ENCODE measurements around the gene ASIC3.

DNA sequence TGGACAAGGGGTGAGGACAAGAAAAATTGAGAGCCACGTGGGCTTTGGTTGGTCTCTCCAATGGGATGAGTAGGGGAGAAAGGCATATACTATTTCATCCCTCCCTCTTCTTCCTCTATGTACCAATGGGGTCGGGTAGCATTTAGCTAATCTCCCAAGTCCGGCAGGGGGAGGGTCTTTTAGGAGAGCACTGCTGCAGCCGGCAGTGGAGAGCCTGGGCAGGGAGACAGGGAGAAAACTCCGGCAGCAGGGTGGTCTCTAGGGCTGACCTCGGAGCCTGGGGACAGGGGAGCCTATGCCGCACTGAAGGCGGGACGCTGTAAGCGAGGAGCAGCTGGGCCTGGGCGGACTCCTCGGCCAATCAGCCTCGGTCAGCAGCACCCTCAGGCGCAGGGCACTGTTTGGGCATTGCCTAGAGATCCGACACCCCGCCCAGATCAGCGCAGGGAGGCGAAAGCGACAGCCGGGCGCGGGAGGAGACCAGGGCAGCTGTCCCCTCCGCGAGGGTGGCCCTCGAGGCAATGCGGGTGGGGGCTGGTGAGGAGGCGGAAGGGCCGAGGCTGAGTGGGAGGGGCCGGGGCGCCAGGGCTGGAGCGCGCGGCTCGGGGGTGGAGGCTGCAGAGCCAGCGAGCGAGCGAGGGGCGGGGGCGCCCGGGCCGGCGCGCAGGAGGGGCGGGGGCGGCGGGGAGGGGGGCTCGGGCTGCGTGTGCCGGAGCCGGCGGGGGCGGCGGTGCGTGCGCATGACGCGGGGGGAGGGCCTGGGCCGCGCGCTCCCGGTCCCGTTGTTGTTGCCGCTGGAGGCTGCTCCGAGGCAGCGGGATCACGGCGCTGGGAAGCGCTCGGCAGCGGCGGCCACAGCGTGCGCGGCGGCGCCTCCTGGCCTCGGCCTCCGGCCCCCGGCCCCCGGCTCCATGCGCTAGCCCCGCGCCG, 37.6 kb downstream of the ASIC3 start, which contains the start of gene AGAP3:
- TF ChIP-seq, protein P1, sequence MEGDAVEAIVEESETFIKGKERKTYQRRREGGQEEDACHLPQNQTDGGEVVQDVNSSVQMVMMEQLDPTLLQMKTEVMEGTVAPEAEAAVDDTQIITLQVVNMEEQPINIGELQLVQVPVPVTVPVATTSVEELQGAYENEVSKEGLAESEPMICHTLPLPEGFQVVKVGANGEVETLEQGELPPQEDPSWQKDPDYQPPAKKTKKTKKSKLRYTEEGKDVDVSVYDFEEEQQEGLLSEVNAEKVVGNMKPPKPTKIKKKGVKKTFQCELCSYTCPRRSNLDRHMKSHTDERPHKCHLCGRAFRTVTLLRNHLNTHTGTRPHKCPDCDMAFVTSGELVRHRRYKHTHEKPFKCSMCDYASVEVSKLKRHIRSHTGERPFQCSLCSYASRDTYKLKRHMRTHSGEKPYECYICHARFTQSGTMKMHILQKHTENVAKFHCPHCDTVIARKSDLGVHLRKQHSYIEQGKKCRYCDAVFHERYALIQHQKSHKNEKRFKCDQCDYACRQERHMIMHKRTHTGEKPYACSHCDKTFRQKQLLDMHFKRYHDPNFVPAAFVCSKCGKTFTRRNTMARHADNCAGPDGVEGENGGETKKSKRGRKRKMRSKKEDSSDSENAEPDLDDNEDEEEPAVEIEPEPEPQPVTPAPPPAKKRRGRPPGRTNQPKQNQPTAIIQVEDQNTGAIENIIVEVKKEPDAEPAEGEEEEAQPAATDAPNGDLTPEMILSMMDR (IDR thresholded peaks at IDR 0.05): no peak
- TF ChIP-seq POLR2A (IDR thresholded peaks at IDR 0.05): peak; percentile 76

Data from prostate gland (tissue), 2 donors.